Measurements from ENCODE around the gene CRIP1.

DNA sequence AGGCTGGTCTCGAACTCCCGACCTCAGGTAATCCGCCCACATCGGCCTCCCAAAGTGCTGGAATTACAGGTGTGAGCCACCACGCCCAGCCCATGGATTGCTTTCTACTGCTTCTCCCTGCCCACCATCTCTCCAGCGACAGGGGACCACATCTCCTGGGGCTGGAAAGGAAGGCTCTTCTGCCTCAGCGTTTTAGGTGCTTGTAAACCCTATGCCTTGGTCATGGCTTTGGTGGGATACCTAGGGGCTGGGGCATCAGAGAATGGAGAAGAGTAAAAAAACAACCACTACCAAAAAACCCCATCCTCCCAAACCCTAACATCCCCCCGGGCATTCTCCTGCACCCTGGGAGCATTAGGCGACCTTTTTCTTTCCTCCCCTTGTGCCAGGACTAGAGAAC lies 38.6 kb downstream of the CRIP1 start:
- TF ChIP-seq, protein P1, sequence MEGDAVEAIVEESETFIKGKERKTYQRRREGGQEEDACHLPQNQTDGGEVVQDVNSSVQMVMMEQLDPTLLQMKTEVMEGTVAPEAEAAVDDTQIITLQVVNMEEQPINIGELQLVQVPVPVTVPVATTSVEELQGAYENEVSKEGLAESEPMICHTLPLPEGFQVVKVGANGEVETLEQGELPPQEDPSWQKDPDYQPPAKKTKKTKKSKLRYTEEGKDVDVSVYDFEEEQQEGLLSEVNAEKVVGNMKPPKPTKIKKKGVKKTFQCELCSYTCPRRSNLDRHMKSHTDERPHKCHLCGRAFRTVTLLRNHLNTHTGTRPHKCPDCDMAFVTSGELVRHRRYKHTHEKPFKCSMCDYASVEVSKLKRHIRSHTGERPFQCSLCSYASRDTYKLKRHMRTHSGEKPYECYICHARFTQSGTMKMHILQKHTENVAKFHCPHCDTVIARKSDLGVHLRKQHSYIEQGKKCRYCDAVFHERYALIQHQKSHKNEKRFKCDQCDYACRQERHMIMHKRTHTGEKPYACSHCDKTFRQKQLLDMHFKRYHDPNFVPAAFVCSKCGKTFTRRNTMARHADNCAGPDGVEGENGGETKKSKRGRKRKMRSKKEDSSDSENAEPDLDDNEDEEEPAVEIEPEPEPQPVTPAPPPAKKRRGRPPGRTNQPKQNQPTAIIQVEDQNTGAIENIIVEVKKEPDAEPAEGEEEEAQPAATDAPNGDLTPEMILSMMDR (IDR thresholded peaks at IDR 0.05): no peak
- no peak for TF ChIP-seq POLR2AphosphoS5 (IDR thresholded peaks at IDR 0.05)

All from breast epithelium (tissue), 3 donors.